ENCODE data around the gene GNG13.

GRCh38 chr16:807347-808084 is 7.0 kb upstream of the GNG13 start:
- no peak for TF ChIP-seq HDAC3 (IDR thresholded peaks at IDR 0.05; ENCODE audit: borderline replicate concordance, partially characterized antibody)
- no peak for TF ChIP-seq TFAM (CRISPR knock-in tag; conservative IDR thresholded peaks at IDR 0.05)
- TF ChIP-seq, protein P1, sequence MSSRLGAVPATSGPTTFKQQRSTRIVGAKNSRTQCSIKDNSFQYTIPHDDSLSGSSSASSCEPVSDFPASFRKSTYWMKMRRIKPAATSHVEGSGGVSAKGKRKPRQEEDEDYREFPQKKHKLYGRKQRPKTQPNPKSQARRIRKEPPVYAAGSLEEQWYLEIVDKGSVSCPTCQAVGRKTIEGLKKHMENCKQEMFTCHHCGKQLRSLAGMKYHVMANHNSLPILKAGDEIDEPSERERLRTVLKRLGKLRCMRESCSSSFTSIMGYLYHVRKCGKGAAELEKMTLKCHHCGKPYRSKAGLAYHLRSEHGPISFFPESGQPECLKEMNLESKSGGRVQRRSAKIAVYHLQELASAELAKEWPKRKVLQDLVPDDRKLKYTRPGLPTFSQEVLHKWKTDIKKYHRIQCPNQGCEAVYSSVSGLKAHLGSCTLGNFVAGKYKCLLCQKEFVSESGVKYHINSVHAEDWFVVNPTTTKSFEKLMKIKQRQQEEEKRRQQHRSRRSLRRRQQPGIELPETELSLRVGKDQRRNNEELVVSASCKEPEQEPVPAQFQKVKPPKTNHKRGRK (tag; IDR thresholded peaks at IDR 0.05), result no peak
- no peak for TF ChIP-seq ZNF24 (IDR thresholded peaks at IDR 0.05)
- peak; percentile 96 for TF ChIP-seq CREB1 (IDR thresholded peaks at IDR 0.05)
- peak; percentile 98 for TF ChIP-seq CREB1 (CRISPR knock-in tag; IDR thresholded peaks at IDR 0.05)
- TF ChIP-seq RAD21 (CRISPR knock-in tag; conservative IDR thresholded peaks at IDR 0.05 in 1 of 2, IDR thresholded peaks at IDR 0.05 in 1 of 2), result no peak

Measured in K562 (cell line).